Activated naive CD4-positive, alpha-beta T cell treated with anti-CD3 and anti-CD28 coated beads, Interleukin-2, amount 10 ng/mL, durations not matched to agents 5 hours and 36 hours (primary cell): ENCODE measurements around the gene ZNF213. TPM values are rescaled to one million over a fixed set of nuclear protein-coding genes. Genes with fewer than 3 reads are reported as not detected.

Experiments used
- total RNA-seq, 2 experiments: library from RNA; stranded (reverse); gene quantifications; one replicate each; pipeline ENCODE4 v1.2.3, GENCODE V29; 2021

ZNF213 gene, protein sequence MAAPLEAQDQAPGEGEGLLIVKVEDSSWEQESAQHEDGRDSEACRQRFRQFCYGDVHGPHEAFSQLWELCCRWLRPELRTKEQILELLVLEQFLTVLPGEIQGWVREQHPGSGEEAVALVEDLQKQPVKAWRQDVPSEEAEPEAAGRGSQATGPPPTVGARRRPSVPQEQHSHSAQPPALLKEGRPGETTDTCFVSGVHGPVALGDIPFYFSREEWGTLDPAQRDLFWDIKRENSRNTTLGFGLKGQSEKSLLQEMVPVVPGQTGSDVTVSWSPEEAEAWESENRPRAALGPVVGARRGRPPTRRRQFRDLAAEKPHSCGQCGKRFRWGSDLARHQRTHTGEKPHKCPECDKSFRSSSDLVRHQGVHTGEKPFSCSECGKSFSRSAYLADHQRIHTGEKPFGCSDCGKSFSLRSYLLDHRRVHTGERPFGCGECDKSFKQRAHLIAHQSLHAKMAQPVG
- 1 to 10 TPM; 9.7 to 9.8 TPM for total RNA-seq

GRCh38 chr16:3134338-3135125, at the start of gene ZNF213:
TSS of gene ZNF213 (plus strand) at chr16:3135029. CDS start at chr16:3137281, 2,252 bp downstream.

GRCh38 chr16:3098459-3099394, 36.1 kb upstream of the ZNF213 start, which contains the start of gene ZSCAN10:
TSS of gene ZSCAN10 (minus strand) at chr16:3099294. CDS start at chr16:3092937, 6,357 bp downstream.

GRCh38 chr16:3112058-3112880, 22.6 kb upstream of the ZNF213 start, which contains the start of gene ZNF205:
TSS of gene ZNF205 (plus strand) at chr16:3112586. CDS start at chr16:3113431, 845 bp downstream.

GRCh38 chr16:3187798-3188674, 53.2 kb downstream of the ZNF213 start, which contains the start of gene OR1F1:
TSS of gene OR1F1 (plus strand) at chr16:3188204.

Other genes with a start within 250 kb of the ZNF213 start
- gene FLYWCH1, start 223.1 kb upstream of the ZNF213 start, total RNA-seq = 10 to 100 TPM; 50.6 to 52.3 TPM
- gene KREMEN2, start 170.8 kb upstream of the ZNF213 start, total RNA-seq = not detected
- 10 to 100 TPM; 36.0 to 37.0 TPM for gene PAQR4, start 165.7 kb upstream of the ZNF213 start, total RNA-seq
- 10 to 100 TPM; 89.1 to 99.3 TPM for gene PKMYT1, start 154.6 kb upstream of the ZNF213 start, total RNA-seq
- under 1 TPM; 0.29 to 0.30 TPM for gene CLDN9, start 122.1 kb upstream of the ZNF213 start, total RNA-seq
- gene CLDN6, start 116.8 kb upstream of the ZNF213 start, total RNA-seq = not detected
- 1 to 10 TPM; 2.9 to 3.8 TPM for gene TNFRSF12A, start 114.7 kb upstream of the ZNF213 start, total RNA-seq
- gene HCFC1R1, start 111.1 kb upstream of the ZNF213 start, total RNA-seq = 10 to 100 TPM; 37.2 to 39.1 TPM
- gene THOC6, start 111.0 kb upstream of the ZNF213 start, total RNA-seq = 10 to 100 TPM; 49.4 to 52.3 TPM
- gene BICDL2, start 98.1 kb upstream of the ZNF213 start, total RNA-seq = 1 to 10 TPM; 1.1 to 1.2 TPM
- 10 to 100 TPM; 34.8 to 35.5 TPM for gene MMP25, start 88.5 kb upstream of the ZNF213 start, total RNA-seq
- gene IL32, start 69.4 kb upstream of the ZNF213 start, total RNA-seq = 1,000 to 10,000 TPM; 2,121 to 2,176 TPM
- gene ZSCAN10, start 35.7 kb upstream of the ZNF213 start, total RNA-seq = under 1 TPM; 0.24 to 0.28 TPM
- gene ZNF205, start 22.4 kb upstream of the ZNF213 start, total RNA-seq = not detected
- gene OR1F1, start 53.2 kb downstream of the ZNF213 start, total RNA-seq = not detected
- 10 to 100 TPM; 13.4 to 13.7 TPM for gene ZNF200, start 100.1 kb downstream of the ZNF213 start, total RNA-seq
- gene MEFV, start 121.6 kb downstream of the ZNF213 start, total RNA-seq = under 1 TPM; 0.51 to 0.81 TPM
- gene ZNF263, start 148.5 kb downstream of the ZNF213 start, total RNA-seq = 10 to 100 TPM; 23.7 to 27.2 TPM
- gene TIGD7, start 170.4 kb downstream of the ZNF213 start, total RNA-seq = 1 to 10 TPM; 5.0 to 5.3 TPM
- 10 to 100 TPM; 44.3 to 47.9 TPM for gene ZNF75A, start 170.5 kb downstream of the ZNF213 start, total RNA-seq
- not detected for gene OR2C1, start 220.9 kb downstream of the ZNF213 start, total RNA-seq